Dermis lymphatic vessel endothelial cell (primary cell): Measurements from ENCODE around the gene PRPS2. TPM values are rescaled to one million over a fixed set of nuclear protein-coding genes. Genes with fewer than 3 reads are reported as not detected.

Experiments used
- total RNA-seq: library from RNA; depleted of rRNA; stranded (reverse); fragments of >200 nt; gene quantifications from 2 replicates; pipeline ENCODE4 v1.2.1, GENCODE V29; 2014

Gene PRPS2
- 10.3 and 18.0 TPM in 2 replicates for total RNA-seq

DNA sequence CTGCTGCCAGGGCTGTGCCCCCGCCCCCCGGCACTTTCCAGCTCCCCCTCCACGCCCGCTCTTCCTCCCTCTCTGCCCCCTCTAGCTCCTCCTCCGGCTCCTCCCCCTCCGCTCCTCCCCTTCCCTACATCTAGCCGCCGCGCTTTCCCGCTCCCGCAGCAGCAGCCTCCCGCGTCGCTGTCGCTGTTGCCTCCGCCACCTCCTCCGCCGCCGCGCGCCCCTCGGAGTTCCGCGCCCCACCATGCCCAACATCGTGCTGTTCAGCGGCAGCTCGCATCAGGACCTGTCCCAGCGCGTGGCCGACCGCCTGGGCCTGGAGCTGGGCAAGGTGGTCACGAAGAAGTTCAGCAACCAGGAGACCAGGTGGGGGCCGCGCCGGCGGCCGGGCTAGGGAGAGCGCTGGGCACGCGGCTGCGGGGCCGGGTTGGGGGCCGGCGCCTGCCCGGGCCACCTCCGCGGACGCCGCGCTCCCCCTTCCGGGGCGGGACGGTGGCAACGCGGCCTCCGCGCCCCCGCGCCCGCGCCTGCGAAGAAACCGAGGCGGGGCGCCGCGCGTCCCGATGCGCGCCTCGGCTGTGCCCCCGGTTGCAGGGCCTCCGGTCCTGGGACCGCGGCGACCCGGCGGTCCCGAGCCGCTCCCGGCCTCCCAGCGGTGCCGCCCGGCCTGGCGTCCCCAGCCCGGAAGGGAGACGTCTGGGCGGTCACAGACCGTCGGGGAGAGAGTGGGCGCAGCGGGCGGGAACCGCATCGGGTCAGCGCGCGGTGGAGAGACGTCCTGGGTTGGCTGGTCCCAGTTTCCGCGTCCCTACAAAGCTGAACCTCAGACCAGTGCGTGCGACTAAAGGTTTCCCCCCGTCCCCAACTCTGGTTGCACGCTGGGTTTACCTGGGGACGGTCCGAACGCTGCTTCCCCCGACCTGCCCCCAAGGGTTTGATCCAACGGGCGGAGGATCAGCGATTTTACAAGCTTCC lies at the start of gene PRPS2:
Gene PRPS2 (plus strand): TSS at position 156 of the 972 bp plus-strand sequence. CDS start 86 bp downstream, at position 242.

DNA sequence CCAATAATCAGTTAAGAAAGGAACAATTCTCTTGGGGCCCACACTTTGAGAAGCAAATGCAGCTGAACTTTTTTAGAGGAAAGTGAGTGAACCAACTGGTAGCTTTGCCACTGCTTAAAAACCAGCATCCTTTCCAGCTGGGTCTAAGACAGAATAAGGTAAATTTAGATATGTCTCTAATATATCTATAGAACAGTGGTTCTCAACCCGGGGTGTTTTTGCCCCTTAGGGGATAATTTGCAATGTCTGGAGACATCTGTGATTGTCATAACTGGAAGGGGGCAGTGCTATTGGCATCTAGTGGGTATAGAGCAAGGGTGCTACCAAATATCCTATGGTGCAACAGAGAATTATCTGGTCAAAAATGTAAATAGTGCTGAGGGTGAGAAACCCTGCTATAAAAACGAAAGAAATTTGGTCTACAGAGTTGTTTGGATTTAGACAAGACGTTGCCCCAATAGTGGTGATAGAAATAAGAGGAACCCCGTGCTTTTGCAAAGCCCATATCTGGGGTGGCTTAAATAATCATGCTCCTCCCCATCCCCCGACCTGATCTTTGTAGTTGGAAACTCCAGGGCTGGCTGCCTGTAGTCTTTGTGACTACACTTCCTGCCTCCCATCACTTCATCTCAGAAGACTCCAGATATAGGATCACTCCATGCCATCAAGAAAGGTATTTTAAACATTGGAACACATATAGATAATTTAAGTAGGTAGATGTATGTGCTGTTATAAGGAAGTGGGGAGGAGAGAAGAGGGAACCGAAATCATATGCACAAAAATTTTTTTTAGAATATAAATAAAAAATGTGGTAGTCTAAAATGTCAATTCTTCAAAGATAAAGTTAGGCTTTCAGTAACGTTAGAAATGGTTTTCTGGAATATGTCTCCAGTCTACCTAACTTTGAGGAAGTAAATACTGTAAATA lies 75.5 kb downstream of the PRPS2 start, which contains the start of gene TLR7:
Gene TLR7 (plus strand): TSS at position 622 of the 927 bp plus-strand sequence. CDS start 507 bp downstream, outside the sequence.

Other genes with a start within 250 kb of the PRPS2 start
- gene TLR7, start 75.7 kb downstream of the PRPS2 start, total RNA-seq, result not detected in 2 replicates
- not detected in 2 replicates for gene TLR8, start 115.2 kb downstream of the PRPS2 start, total RNA-seq
- 15,974 and 26,410 TPM in 2 replicates for gene TMSB4X, start 183.7 kb downstream of the PRPS2 start, total RNA-seq